GM19455 (cell line): ENCODE measurements around the gene DPM1.

ENCODE experiments used
- ATAC-seq: cut with Tn5 transposase; IDR thresholded peaks from one replicate; pipeline ENCODE4 v1.9.1; 2021; ENCODE audit not compliant: unreplicated experiment

Gene DPM1

GRCh38 chr20:50900261-50900660 lies 58.1 kb downstream of the DPM1 start:
- ATAC-seq = no peak

- no peak for ATAC-seq
Observed at GRCh38 chr20:50898475-50898874, 59.9 kb downstream of the DPM1 start.

GRCh38 chr20:50895111-50895830 lies 63.1 kb downstream of the DPM1 start:
- ATAC-seq = no peak

GRCh38 chr20:50893620-50894019 lies 64.7 kb downstream of the DPM1 start:
- no peak for ATAC-seq

- ATAC-seq = no peak
Observed at GRCh38 chr20:50892394-50892793, 65.9 kb downstream of the DPM1 start.

GRCh38 chr20:50891138-50891537 lies 67.2 kb downstream of the DPM1 start:
- no peak for ATAC-seq

- ATAC-seq = no peak
Observed at GRCh38 chr20:50887576-50887975, 70.8 kb downstream of the DPM1 start.

GRCh38 chr20:50886184-50886790 lies 72.0 kb downstream of the DPM1 start:
- no peak for ATAC-seq

GRCh38 chr20:50885781-50886180 lies 72.6 kb downstream of the DPM1 start:
- no peak for ATAC-seq

GRCh38 chr20:50885068-50885467 lies 73.3 kb downstream of the DPM1 start:
- no peak for ATAC-seq
